Measurements from ENCODE around the gene UAP1L1. TPM values are rescaled to one million over a fixed set of nuclear protein-coding genes. Genes with fewer than 3 reads are reported as not detected.
A peak's percentile ranks its signal among the peaks of the same experiment; 100 is the strongest.

Gene UAP1L1
- total RNA-seq, 1 donor from 2014 or later: 2.1 TPM

DNA sequence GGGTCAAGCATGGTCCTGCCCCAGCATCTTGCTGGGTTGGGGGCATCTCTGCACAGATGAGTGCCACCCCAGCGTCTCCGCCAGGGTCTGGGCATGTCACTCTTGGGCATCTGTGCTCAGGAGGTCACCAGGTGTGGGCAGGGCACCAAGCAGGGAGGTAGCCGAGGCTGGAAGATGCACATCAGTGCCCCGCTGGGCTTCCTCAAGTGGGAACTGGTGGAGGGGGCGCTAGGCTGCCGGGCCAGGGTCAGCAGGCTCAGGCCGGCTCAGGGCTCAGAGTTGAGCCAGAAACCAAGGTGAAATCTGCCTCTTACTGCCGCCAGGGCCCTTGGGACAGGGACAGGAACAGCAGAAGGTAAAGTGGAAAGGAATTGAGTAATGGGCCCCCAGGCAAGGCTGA is 41.4 kb upstream of the UAP1L1 start:
- DNase-seq (ENCODE audit: low read depth): no peak
- no peak overlapping the region for H3K4me3 ChIP-seq (ENCODE audit: low read depth, low read length)
- TF ChIP-seq, protein P1, sequence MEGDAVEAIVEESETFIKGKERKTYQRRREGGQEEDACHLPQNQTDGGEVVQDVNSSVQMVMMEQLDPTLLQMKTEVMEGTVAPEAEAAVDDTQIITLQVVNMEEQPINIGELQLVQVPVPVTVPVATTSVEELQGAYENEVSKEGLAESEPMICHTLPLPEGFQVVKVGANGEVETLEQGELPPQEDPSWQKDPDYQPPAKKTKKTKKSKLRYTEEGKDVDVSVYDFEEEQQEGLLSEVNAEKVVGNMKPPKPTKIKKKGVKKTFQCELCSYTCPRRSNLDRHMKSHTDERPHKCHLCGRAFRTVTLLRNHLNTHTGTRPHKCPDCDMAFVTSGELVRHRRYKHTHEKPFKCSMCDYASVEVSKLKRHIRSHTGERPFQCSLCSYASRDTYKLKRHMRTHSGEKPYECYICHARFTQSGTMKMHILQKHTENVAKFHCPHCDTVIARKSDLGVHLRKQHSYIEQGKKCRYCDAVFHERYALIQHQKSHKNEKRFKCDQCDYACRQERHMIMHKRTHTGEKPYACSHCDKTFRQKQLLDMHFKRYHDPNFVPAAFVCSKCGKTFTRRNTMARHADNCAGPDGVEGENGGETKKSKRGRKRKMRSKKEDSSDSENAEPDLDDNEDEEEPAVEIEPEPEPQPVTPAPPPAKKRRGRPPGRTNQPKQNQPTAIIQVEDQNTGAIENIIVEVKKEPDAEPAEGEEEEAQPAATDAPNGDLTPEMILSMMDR (conservative IDR thresholded peaks at IDR 0.05; ENCODE audit: low read depth, low read length): no peak

DNA sequence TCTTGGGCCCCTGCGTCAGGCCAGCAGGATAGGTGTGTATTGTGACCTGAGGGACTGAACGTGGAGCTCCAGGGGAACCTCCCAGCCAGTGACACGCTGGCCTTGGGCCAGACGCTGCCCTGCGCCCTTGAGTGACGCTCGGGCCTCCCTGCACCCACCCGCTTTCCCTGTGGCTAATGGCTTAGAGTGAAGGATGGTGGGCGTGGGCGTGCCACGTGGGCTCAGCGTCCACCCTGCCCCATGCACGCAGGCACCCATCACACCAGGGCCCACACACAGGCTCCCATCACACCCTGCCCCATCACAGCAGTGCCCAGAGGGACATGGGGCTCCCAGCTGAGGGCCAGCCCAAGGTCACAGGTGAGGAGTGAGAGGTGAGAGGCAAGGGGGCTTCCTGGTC is 40.3 kb upstream of the UAP1L1 start:
- no peak for DNase-seq (ENCODE audit: low read depth)
- TF ChIP-seq, protein P1 (conservative IDR thresholded peaks at IDR 0.05; ENCODE audit: low read depth, low read length): no peak
- no peak overlapping the region for H3K4me3 ChIP-seq (ENCODE audit: low read depth, low read length)

DNA sequence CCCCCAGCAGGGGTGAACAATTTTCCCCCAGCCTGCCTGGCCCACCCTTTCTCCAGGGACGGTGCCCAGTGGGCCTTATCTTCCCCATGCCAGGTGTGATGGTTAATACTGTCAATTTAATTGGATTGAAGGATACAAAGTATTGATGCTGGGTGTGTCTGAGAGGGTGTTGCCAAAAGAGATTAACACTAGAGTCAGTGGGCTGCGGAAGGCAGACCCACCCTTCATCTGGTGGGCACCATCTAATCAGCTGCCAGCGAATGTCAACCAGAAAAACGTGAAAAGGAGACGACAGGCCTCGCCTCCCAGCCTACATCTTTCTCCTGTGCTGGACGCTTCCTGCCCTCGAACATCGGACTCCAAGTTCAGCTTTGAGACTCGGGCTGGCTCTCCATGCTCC is 39.8 kb upstream of the UAP1L1 start:
- H3K4me3 ChIP-seq (ENCODE audit: low read depth, low read length): no peak overlapping the region
- DNase-seq (ENCODE audit: low read depth): no peak
- TF ChIP-seq, protein P1 (conservative IDR thresholded peaks at IDR 0.05; ENCODE audit: low read depth, low read length): no peak

DNA sequence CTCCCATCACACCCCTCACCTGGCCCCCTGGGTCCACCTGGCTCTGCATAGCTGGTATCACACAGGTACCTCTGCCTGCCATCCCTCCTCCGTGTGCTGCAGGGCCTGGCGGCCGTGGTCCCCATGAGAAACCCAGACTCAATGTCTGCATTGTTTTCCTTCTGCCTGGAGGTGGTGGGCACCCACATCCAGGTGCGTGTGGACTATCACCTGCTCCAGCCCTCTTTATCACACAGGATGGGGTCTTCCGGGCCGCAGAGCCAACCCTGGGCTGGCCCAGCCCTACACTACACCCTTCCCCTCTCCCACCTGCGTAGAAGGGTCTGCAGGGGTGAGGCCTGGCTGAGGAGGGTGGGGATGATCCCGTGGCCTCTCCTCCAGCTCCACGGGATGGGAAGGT is 38.4 kb upstream of the UAP1L1 start:
- TF ChIP-seq, protein P1 (conservative IDR thresholded peaks at IDR 0.05; ENCODE audit: low read depth, low read length): no peak
- H3K4me3 ChIP-seq (ENCODE audit: low read depth, low read length): no peak overlapping the region
- no peak for DNase-seq (ENCODE audit: low read depth)

DNA sequence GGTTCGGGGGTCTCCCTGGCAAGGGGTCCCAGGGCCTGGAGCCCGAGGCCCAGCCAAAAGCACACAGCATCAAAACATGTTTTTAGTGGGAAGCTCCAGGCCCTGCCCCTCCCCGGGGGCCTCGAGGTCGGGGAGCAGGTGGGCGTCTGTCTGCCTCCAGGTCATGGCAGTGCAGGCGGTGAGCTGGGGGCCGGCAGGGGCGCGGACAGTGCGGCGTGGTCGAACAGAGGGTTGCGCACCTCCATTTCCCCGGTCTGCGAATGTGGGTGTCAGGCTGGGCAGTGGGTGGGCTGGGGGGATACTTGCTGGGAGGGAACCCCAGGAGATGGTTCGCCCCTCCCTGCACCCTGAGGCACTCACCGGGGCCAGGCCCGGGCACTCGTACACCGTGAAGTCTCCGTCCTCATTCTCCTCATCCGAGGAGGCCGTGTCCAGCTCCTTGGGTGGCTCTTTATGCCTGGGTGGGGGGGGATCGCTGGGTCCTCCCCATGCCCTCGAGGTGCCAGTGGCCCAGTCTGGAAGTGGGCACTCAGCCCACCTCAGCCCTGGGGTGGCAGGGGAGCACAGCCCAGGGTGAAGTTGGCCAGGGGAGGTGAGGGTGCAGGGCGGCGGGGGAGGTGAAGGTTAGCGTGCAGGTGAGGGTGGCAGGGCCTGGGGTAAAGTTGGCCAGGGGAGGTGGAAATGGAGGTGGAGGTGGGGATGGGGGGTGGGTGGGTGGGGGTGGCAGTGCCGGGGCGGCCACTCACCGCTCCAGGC is 37.5 kb upstream of the UAP1L1 start:
- TF ChIP-seq, protein P1 (conservative IDR thresholded peaks at IDR 0.05; ENCODE audit: low read depth, low read length): no peak
- no peak for DNase-seq (ENCODE audit: low read depth)
- H3K4me3 ChIP-seq (ENCODE audit: low read depth, low read length): no peak overlapping the region

DNA sequence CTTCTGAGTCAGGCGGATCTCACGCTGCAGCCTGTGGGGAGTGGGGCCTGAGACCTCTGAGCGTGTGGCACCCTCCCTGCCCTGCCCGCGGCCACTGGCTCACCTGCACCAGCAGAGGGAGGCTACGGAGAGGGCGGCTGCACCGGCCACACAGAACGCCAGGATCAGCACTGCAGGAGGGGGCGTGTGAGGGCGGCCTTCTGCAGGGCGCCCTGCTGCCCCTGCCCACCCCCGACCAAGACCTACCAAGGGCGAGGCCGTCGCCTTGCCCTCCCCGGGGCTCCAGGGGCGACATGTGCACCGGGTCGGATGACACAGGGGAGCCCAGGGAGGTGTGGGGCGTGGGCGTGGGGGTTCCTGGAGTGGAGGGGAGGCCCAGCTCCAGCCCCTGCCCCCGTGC is 36.7 kb upstream of the UAP1L1 start:
- no peak for DNase-seq (ENCODE audit: low read depth)
- TF ChIP-seq, protein P1 (conservative IDR thresholded peaks at IDR 0.05; ENCODE audit: low read depth, low read length): no peak
- H3K4me3 ChIP-seq (ENCODE audit: low read depth, low read length): peak overlapping the region; percentile 46

DNA sequence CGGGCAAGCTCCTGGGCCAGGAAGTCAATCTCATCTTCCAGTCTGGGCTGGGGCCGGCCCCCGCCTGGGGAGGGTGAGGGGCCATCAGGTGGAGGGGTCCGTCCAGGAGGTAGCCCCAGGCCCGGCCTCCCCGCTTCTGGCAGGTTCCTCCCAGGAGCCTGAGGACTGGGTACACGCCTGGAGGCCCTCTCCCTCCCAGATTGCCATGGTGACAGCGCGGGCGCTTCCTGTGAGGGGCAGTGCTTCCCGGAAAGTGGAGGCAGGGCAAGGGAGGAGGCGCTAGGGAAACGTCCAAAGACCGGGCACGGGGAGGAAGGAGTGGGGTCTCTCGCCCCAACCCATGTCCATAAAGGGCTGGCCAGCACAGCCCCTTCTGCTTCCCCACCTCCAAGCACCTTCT is 36.2 kb upstream of the UAP1L1 start:
- TF ChIP-seq, protein P1 (conservative IDR thresholded peaks at IDR 0.05; ENCODE audit: low read depth, low read length): no peak
- H3K4me3 ChIP-seq (ENCODE audit: low read depth, low read length): peak overlapping the region; percentile 46
- no peak for DNase-seq (ENCODE audit: low read depth)
